GM10847 (cell line): ENCODE measurements around the gene HECTD1.

Experiments
- POLR2A ChIP-seq: IDR thresholded peaks from 2 replicates; pipeline ENCODE4 v1.6.1; 2011; ENCODE audit not compliant: insufficient read length; ENCODE audit errors: extremely low read depth

Gene HECTD1

DNA sequence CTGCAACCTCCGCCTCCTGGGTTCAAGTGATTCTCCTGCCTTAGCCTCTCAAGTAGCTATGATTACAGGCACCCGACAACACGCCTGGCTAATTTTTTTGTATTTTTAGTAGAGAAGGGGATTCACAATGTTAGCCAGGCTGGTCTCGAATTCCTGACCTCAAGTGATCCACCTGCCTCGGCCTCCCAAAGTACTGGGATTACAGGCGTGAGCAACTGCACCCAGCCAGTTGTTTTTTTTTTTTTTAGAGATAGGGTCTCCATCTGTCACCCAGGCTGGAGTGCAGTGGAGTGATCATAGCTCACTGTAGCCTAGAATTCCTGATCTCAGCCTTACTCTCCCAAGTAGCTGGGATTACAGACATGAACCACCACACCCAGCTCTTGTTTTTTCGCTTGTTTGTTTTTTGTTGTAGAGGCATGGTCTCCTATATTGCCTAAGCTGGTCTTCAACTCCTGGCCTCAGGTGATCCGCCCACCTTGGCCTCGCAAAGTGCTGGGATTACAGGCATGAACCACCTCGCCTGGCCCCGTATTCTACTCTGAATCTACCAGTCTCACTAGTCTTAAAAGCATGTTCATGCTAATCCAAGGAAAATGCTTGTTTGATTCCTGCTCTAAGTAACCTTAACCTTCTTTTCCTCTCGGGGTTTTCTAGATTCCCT lies 149.8 kb downstream of the HECTD1 start:
- TF ChIP-seq POLR2A, result no peak

DNA sequence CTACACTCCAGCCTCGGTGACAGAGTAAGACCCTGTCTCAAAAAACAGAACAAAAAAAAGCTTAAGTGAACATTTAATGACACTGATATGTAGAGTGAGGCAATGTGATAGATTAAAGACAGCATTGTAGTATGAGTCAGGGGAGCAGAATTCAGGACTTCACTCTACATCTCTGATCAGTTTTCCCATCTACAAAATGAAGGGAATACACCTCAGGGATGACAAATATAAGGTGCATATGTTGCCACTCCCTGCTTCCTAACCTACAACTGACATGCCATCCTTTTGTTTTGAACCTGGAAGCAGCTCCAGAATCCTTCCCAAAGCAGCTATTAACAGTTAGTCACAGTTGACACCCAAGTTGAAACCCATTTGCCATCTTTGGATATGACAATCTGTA lies 150.6 kb downstream of the HECTD1 start:
- no peak for TF ChIP-seq POLR2A

DNA sequence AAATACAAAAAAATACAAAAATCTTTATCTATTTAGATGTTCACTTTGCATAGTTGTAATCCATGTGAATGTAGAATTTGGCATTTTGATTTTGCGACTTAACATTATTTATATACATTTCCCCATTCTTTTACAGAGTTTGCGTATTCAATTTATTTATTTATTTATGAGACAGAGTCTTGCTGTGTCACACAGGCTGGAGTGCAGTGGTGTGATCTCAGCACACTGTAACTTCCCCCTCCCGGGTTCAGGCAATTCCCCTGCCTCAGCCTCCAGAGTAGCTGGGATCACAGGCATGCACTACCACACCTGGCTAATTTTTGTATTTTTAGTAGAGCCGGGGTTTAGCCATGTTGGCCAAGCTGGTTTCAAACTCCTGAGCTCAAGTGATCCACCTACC lies 156.1 kb downstream of the HECTD1 start:
- TF ChIP-seq POLR2A, result no peak

DNA sequence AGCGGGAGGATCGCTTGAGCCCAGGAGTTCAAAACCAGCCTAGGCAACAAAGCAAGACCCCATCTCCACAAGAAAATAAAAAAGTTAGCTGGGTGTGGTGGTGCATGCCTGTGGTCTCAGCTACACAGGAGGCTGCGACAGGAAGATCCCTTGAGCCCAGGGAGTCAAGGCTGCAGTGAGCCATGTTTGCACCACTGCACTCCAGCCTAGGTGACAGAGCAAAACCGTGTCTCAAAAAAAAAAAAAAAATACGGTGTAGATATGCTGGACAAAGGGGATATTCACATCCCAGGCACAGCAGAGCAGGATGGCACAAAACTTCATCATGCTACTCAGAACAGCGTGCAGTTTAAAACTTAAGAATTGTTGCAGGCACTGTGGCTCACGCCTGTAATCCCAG lies 156.6 kb downstream of the HECTD1 start:
- TF ChIP-seq POLR2A, result no peak
